GM21786 (cell line): ENCODE results near the gene INPP5A.

Source experiments
- ATAC-seq: cut with Tn5 transposase; IDR thresholded peaks from one replicate; pipeline ENCODE4 v1.9.1; 2021; ENCODE audit not compliant: unreplicated experiment

The INPP5A gene

DNA sequence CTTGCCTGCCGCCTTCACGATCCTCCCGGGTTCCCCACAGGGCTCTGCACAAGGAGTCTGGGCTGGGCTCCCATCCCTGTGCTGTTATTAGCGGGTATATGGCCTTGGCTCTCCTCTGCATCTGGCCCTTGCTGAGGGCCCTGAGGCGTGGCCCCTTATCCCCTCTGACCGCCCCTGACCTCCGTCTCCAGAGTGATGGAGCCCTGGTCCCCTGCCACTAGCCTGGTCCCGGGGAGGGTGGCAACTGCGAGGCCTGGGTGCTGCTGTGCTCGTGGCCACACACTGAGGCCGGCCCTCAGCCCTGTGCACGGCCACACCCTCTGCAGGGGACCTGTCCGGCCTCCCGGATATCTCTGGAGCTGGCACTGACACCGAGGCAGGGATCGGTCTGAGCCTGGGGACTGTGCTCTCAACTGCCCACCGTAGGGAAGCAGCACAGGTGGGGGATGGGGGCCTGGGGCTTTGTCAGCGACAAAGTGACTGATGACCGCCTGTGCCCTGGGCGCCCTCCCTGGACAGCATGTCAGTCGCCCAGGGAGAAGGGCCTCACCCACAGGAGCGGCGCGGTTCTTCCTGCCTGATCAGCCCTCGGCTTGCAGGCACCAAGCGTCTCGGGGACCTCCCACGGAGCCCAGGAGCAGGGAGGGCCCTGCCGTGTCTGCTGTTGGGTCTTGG lies 176.0 kb downstream of the INPP5A start:
- ATAC-seq: no peak

DNA sequence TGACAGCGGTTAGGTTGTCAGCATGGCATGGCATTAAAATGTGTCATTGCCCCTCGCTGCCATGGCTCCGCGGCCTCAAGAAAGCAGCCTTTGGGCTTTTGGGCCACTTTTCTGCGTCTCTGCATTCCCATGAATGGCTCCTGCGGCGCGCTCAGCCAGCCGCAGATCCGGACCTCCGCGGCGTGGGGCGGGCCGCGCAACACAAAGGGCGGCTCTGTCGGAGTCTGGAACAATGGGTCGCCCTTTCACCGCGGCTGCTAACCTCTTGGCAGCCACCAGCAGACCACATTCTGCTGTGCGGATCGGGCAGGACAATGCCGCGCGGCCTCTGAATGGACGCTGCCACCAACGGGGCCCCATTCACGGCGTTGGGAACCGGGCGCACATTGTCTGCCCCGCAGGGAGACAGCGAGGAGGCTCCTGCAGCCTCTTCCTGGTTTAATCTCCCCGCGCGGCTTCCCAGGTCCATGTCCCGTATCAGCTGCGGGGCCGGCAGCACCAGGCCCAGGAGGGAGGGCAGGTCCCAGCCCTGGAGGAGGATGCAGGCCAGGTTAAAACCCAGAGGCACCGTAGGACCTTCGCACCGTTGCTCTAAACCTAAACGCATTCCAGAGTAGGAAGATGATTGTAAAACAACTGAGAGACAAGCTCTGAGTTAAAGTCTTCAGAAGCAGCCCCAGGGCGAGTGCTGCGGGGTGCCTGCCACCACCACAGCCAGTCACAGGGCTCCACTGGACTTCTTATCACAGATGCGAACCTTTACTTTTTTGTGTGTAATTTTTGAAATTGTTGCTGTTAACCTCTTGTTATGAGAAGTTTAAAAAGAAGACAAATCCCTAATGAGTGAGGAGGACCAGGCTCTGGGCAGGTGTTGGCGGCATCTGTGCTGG lies 176.8 kb downstream of the INPP5A start:
- ATAC-seq: no peak

DNA sequence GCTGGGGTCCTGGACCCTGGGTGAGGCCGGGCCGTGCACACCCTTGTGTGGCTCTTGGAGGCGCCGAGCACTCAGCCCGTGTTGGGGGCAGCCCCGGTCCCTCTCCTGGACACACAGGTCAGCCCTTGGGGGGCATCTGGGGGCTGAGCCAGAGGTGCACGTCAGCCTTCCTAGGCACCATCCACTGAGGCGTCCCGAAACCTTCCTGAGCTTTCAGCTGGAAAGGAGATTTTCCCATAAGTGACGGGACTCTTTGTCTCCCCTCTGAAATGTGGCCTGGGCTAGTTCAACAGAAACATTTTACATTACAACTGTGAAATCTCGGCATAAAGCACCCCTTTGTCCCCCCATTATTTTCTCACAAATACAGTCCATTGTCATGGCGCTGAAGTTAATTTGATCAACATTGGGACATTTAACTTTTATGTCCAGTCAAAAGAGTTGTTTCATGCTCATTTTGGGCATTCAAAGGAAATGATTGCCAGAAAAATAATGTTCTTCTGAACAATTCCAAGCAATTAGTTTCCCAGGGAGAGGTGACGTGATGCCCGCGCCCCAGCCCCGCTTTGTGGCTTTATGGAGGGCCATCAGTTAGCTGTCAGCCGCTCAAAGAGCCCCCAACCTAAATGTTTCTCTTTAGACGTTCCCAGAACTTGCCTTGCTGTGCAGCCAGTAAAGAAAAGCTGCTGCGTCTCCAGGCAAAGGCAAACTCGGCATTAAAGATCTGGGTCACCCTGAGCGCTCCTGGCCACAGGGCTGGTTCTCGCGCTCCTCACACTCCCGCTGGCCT lies 177.6 kb downstream of the INPP5A start:
- ATAC-seq: no peak

GRCh38 chr10:132715776-132716680 lies 178.4 kb downstream of the INPP5A start:
- ATAC-seq: no peak

GRCh38 chr10:132716691-132717490 lies 179.3 kb downstream of the INPP5A start:
- no peak for ATAC-seq

- ATAC-seq: no peak
Measured at GRCh38 chr10:132721725-132722124, 184.1 kb downstream of the INPP5A start.

DNA sequence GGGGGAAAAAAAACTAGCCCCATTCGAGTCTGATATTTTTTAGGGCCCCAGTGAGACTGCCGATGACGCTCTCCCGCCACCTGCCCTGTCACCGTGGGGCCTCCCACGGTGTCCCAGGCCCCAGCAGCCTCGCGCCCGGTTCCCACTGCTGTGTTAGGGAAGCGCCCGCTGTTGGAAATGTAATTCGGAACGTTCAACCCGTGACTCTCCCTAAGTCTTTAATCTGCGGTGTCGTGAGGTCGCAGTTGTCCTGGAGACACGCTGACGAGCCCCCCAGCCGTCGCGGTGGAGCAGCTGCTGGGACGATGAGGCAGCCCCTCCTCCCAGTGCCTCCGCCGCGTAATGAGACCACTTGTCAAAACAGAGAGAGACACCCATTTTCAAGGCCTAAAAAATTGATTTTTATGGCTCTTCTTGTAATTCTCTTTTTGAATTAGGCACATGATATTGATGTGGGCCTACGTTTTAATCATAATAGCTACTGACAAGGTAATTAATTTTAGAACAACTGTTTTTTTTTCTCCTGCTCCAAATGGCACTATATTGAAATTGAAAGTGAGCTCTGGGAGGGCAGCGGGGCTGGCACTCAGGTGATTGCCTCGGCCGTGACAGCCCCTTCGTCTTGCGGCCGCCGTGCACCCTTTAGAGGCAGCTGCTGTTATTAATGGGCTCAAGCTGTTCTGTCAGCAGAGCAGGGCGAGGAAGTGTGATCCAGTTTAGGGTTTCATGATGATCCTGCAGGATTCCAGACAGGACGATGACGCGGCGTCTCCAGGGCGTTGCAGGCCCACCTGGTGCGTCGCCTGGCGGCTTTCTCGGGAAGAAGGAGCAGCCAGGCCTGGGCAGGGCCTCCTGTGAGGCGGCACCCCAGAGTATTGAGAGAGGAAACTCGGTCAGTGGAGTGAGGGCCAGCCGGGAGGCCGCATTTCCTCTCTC lies 185.1 kb downstream of the INPP5A start:
- ATAC-seq: no peak

- no peak for ATAC-seq
Measured at GRCh38 chr10:132723330-132723970, 185.9 kb downstream of the INPP5A start.

DNA sequence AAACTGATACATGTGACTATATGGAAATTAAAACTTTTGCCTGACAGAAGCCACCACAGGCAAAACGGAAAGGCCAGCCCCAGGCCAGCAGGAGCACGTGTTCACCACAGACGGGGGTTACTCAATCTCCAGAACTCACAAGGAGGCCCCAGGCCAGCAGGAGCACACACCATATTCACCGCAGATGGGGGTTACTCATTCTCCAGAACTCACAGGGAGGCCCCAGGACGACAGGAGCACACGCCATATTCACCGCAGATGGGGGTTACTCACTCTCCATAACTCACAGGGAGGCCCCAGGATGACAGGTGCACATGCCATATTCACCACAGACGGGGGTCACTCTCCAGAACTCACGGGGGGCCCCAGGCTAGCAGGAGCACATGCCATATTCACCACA lies 186.9 kb downstream of the INPP5A start:
- ATAC-seq: no peak

GRCh38 chr10:132725202-132725601 lies 187.6 kb downstream of the INPP5A start:
- no peak for ATAC-seq

DNA sequence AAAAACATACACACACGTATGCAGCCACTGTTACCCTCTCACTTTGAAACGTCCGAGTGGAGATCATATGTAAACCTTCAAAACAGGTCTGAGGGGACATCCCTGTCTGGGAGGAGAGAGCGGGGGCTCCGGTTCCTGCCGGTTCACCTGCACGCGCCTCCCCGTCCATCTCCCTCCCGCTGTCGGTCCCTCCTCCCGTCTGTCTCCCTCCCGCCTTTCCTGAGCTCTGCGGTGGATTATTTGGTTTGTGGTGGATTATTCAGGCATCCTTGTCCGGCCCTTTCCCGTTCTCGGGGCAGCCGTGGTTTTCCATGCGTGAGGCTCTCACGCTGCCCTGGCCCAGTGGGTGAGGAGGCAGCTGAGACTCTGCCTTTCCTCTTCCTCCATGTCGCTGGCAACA lies 188.6 kb downstream of the INPP5A start:
- ATAC-seq: no peak

- ATAC-seq: no peak
Measured at GRCh38 chr10:132726951-132727350, 189.4 kb downstream of the INPP5A start.

DNA sequence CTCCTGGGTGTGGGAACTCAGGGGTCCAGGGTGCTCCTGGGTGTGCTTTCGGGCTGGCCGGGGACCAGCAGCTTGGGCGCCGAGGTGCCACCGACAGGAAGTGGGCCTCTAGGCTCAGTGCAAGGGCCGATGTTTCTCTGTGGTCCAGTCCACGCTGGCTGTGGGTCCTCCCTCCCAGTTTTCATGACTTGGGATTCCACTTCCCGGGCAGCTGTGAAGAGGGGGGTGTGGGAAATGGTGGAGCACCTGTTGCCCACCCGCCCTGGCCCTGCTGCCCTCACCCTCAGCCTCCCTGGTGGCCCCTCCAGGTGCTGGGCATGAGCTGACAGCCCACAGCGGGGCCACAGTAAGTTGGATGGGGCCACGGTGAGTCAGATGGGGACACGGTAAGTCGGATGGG lies 189.8 kb downstream of the INPP5A start:
- no peak for ATAC-seq

DNA sequence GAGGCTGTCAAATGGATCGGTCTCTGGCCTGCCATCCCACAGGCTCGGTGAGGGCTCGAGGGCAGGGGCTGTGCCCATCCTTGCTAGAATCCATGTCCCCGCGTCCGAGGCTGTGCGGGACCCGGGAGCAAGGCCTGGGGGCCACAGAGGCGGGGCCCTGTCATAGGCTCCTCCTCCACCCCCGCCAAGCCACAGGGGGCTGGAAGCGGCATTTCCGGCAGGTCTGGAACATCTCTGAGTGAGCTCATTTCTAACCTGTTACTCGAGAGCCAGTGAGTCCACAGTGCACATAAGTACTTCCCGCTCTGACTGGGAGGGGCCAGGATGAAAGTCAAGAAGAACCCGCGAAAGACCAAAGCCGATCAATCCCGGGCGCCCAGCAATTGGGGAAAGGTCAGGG lies 190.7 kb downstream of the INPP5A start:
- ATAC-seq: no peak

- no peak for ATAC-seq
Measured at GRCh38 chr10:132728741-132729140, 191.2 kb downstream of the INPP5A start.

GRCh38 chr10:132729810-132730572 lies 192.4 kb downstream of the INPP5A start:
- no peak for ATAC-seq

GRCh38 chr10:132730573-132730953 lies 193.0 kb downstream of the INPP5A start:
- ATAC-seq: no peak
